GM21825 (cell line): ENCODE results near the gene MBOAT2.
"Not testable (repeated sequence)": the region's sequence is repeated elsewhere in the genome, so short reads cannot be mapped to it uniquely, and the experiment has no call there.

Source experiments
- ATAC-seq: cut with Tn5 transposase; IDR thresholded peaks from one replicate; pipeline ENCODE4 v1.9.1; 2021; ENCODE audit warnings: mild to moderate bottlenecking, moderate library complexity; ENCODE audit not compliant: unreplicated experiment

The MBOAT2 gene

DNA sequence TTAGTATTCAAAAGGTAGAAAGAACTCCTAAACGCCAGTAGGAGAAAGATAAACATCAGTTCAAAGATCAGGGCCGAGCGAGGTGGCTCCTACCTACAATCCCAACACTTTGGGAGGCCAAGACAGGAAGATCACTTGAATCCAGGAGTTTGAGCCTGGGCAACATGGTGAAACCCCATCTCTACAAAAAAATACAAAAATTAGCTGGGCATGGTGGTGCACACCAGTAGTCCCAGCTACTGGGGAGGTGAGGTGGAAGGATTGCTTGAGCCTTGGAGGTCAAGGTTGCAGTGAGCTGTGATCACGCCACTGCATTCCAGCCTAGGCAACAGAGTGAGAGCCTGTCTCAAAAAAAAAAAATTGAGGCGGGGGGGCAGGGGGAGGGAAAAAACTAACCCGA is 40.6 kb downstream of the MBOAT2 start:
- no peak for ATAC-seq

GRCh38 chr2:8957628-8958027 is 45.9 kb downstream of the MBOAT2 start:
- no peak for ATAC-seq

- ATAC-seq = no peak
Observed at GRCh38 chr2:8956774-8957173, 46.7 kb downstream of the MBOAT2 start.

GRCh38 chr2:8954990-8955389 is 48.5 kb downstream of the MBOAT2 start:
- ATAC-seq = no peak

- ATAC-seq = no peak
Observed at GRCh38 chr2:8953525-8953924, 50.0 kb downstream of the MBOAT2 start.

- ATAC-seq = no peak
Observed at GRCh38 chr2:8939486-8940114, 63.9 kb downstream of the MBOAT2 start.

DNA sequence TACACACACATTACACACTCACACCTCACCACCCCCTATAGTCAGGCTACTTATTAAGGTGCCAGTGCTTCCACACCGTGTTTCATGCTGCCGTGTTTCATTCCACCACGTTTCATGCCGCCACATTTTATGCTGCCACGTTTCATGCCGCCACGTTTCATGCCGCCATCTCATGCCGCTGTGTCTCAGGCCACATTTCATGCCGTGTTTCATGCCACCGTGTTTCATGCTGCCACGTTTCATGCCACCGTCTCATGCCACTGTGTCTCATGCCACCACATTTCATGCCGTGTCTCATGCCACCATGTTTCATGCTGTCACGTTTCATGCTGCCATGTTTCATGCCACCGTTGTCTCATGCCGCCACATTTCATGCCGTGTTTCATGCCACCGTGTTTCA is 65.1 kb downstream of the MBOAT2 start:
- ATAC-seq = no peak

DNA sequence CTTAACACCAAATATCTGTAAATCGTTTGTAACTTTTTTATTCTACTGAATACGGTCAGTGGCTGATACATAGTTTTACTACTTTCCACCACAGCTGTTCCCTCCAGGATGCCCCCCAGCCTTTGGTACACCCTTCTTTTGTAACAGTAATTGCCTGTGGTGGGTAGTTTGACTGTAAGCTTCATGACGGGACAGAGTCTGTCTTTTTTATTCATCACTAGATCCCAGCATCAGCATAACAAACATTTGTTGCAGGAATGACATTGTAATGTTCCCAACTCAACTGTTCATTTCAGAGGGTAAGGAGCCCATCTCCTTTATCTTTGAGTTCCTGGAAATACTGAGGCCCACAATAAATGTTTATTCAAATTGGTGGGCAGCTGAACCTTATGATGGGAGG is 67.5 kb downstream of the MBOAT2 start:
- ATAC-seq = no peak

- no peak for ATAC-seq
Observed at GRCh38 chr2:8934338-8934737, 69.1 kb downstream of the MBOAT2 start.

DNA sequence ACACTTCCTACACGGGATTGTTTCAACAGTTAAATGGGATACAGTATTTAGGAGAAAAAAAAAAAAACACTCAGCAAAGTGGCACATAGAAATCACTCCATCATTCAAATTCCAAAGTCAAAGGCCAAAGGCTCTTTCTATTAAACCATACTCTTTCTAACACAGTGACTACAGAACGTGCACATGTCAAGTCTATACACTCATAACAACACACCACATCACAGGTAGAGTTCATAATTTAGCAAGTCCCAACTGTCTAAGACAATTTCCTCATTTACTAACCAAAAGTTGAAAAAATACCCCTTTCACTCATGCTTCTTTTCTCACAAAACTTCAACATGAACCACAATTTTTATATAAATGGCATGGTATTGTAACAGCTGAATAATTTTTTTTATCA is 70.8 kb downstream of the MBOAT2 start:
- ATAC-seq = no peak

DNA sequence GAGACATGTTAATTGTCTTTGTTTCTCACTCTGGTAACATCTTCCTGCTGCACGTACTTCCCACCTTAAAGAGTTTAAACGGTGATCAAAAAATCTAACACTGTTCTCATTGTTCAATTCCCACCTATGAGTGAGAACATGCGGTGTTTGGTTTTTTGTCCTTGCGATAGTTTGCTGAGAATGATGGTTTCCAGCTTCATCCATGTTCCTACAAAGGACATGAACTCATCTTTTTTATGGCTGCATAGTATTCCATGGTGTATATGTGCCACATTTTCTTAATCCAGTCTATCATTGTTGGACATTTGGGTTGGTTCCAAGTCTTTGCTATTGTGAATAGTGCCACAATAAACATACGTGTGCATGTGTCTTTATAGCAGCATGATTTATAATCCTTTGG is 73.3 kb downstream of the MBOAT2 start:
- not testable (repeated sequence) for ATAC-seq

DNA sequence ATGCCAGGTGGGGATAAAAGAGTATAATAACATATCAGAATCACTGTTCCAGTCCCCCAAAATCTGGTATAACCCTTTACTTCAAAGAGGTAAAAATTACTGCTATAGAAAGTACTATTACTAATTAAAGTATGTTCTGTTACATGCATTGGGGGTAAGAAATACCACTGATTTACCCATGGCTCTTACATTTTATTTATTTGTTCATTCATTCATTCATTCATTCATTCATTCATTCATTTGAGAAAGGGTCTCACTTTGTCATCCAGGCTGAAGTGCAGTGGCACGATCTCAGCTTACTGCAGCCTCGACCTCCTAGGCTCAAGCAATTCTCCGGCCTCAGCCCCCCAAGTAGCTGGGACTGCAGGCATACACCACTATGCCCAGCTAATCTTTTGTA is 74.4 kb downstream of the MBOAT2 start:
- ATAC-seq = no peak

- no peak for ATAC-seq
Observed at GRCh38 chr2:8927510-8928455, 75.7 kb downstream of the MBOAT2 start.

DNA sequence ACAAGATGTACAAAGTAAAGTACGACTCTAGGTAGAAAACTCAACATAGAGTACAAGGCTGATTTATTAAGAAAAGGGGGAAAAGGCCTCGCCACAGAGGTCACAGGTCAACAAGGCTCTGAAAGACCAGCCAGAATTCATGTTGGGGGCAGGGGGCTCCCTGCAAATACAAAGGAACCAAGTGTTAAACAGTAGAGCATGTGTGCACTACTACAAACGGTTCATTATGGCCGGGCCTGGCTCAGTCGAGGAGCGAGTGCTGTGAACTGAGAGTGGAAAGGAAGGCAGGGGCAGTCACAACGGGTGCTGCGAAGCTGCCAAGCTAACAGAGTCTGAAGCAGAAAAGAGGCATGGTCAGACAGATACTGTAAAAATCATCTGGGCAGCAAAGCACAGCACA is 77.1 kb downstream of the MBOAT2 start:
- ATAC-seq = no peak

DNA sequence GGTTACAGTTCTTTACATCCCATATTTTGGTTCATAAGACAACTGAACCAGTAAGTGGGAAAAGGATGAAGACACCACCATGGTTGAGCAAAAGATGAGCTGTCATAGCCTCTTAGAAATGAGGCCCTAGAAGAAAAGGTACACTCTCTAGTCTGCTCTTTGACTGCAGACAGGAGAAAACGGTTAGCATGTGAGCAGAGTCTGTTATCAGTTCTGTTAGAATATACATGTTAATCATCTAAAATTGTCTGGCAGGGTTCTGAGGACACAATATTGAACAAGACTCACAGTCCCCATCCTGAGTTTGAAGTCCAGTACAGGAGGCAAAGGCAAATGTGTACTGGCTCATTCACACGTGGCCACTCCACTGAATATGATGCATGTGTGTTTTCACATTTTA is 78.1 kb downstream of the MBOAT2 start:
- ATAC-seq = no peak

- no peak for ATAC-seq
Observed at GRCh38 chr2:8923183-8923582, 80.3 kb downstream of the MBOAT2 start.

DNA sequence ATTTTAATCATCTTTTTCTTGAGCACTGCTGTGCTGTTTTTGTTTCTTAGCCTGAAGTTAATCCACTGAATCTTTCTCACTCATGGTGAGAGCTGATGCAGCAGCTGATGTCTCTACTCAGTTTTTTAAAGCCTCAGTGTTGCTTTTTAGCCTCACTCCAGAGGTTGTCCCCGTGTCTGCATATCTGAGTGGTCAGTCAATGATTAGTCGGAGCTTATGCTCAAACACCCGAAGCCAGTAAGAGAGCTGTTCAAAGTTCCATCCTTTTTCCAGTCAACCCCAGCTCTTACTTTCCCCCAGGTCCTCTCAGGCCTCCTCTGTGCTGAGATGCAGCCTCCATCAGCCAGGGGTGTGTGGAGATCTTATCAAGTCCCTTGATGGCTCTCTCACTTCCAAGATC is 81.1 kb downstream of the MBOAT2 start:
- no peak for ATAC-seq

- ATAC-seq = no peak
Observed at GRCh38 chr2:8918412-8918811, 85.1 kb downstream of the MBOAT2 start.

DNA sequence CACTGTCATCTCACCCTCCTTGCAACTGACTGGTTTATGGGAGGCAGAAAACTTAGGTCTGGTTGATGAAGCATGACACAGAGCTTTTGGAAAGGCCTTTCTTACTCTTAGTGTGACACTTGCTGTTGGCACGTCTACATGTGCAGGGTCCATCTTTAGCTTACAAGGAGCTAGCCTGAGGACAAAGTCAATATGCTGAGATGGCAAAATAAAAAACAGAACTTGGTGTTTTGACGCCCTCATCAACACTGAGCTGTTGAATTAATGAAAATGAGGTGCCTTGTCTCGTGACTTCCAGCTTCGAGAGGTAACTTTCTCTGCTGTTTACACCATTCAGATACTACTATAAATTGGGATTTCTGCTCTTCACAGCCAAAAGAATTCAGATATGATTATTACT is 87.5 kb downstream of the MBOAT2 start:
- no peak for ATAC-seq

GRCh38 chr2:8913767-8914166 is 89.7 kb downstream of the MBOAT2 start:
- ATAC-seq = not testable (repeated sequence)

DNA sequence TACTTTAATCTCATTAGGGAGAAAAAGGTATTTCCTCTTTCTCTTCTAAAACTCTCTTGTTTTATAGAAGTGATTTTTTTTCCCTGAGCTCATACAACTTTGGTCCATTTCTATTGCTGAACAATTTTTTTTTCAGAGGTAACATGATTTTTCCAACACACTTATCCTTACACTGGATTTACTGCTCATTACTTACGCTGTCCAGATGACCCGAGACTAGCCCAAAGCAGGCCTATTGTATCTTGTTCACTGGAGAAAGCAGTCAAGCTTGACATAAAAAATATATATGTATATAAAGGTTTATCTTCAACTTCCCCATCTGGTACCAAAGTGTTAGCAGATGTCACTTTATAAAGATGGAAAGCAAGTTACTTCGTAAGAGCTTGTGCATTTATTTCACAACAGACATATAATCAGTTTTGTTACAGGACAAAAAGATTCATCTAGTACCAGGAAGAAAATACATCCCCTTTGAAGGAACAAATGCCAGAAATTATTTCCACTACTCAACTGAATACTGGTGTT is 95.7 kb downstream of the MBOAT2 start:
- ATAC-seq = no peak

- not testable (repeated sequence) for ATAC-seq
Observed at GRCh38 chr2:8903924-8904323, 99.6 kb downstream of the MBOAT2 start.
